Motor neuron (in vitro differentiated cells): ENCODE results near the gene ARHGAP26. TPM values are rescaled to one million over a fixed set of nuclear protein-coding genes. Genes with fewer than 3 reads are reported as not detected.
A peak's percentile ranks its signal among the peaks of the same experiment; 100 is the strongest.

Source experiments
- ATAC-seq, 8 experiments: fragments of 200-7000 bp; cut with Tn5 transposase; replicated peaks in 6 of 8; 2 replicates each; pipeline ENCODE4 v1.8.0; 2021; ENCODE audit warnings: mild to moderate bottlenecking in 8 of 8, moderate library complexity in 8 of 8
- H3K27ac ChIP-seq, 2 donors: fragments of 250-450 bp; sonication (Bioruptor Pico); 2 replicates each; pipeline ENCODE4 v1.9.0; 2021; ENCODE audit warnings: antibody characterized with exemption in 2 of 2, mild to moderate bottlenecking in 2 of 2, moderate library complexity in 1 of 2
- H3K4me1 ChIP-seq, 2 donors: fragments of 250-450 bp; sonication (Bioruptor Pico); replicated peaks in 1 of 2; 2 replicates each; pipeline ENCODE4 v1.6.1; 2021; ENCODE audit warnings: antibody characterized with exemption in 2 of 2, mild to moderate bottlenecking in 2 of 2, moderate library complexity in 1 of 2
- H3K4me3 ChIP-seq, 5 donors: fragments of 250-450 bp; sonication (Bioruptor Pico); 2 replicates each; pipeline ENCODE4 v1.9.0; 2021; ENCODE audit warnings: antibody characterized with exemption in 5 of 5, mild to moderate bottlenecking in 5 of 5, moderate library complexity in 4 of 5
- WGBS, 10 experiments: fragments of 450-650 bp; shearing (Covaris generic); methylation state at CpG; one replicate each; pipeline ENCODE4 v1.0.0; 2022; 5-methylcytosine and 5-hydroxymethylcytosine counted together
- in situ Hi-C, 9 experiments: fragments of 400-800 bp; cut with MboI; loops; one replicate each; pipeline ENCODE4 v1.15.0; 2021; ENCODE audit warnings: low sequenced_read_pairs in 9 of 9, low pct_unique_long_range_greater_than_20kb in 2 of 9; ENCODE audit not compliant: unreplicated experiment in 9 of 9
- total RNA-seq, 8 experiments: library from RNA; unstranded; fragments of 300-600 nt; gene quantifications; 2 replicates each; pipeline versions ENCODE4 v1.2.3 to v1.2.4, GENCODE V29; 2022

The ARHGAP26 gene
- total RNA-seq, 8 experiments from 2014 or later, result 1.3 to 14.2 (median 7.0) TPM

- WGBS, 10 experiments, result 0 to 100% (median 81%) methylated on average over 1 to 4 of the region's 4 CpGs
- ATAC-seq, result peak in 1 of 8 experiments; percentile 23
- H3K4me3 ChIP-seq, result no peak overlapping the region
- in situ Hi-C loops, result no loop called here
- H3K27ac ChIP-seq, result no peak overlapping the region
- H3K4me1 ChIP-seq, result peaks cover 15 to 22% of the 10 kb centered on the region in 2 donors
Measured at GRCh38 chr5:143164557-143164956, 394.4 kb downstream of the ARHGAP26 start.

DNA sequence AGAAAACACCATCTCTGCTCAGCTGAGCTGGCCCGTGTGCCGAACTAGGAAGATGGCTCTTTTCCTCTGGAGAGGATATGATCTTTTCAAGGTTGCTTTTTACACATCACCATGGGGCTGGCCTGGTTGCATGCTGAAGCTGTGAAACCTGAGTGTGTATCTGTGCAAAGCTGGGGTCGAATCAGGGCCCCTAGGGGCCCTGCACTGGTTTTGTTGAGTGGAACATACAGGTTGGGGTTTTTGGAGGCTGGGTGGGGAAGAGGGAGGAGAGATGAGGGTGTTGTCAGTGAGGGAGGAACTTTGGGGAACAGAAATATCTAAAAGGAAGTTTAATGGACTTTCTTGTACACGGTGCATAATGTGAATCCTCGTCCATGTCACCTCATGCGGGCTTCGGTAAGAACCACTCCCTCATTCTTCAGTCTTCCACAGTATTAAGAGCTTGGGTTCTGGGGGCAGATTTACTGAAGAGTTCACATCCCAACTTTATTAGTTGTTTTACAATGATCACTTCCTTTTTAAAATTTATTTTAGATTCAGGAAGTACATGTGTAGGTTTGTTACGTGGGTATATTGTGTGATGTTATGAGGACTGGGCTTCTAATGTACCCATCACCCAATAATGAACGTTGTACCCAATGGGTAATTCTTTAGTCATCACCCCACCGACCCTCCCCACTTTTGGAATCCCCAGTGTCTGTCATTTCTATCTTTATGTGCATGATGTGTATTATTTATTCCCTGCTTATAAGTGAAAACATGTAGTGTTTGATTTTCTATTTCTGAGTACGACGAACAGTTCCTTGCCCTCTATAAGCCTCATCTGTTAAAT is 395.1 kb downstream of the ARHGAP26 start:
- in situ Hi-C loops, result no loop called here
- ATAC-seq, result no peak
- H3K27ac ChIP-seq, result no peak overlapping the region
- H3K4me1 ChIP-seq, result peaks cover 18 to 23% of the 10 kb centered on the region in 2 donors
- no peak overlapping the region for H3K4me3 ChIP-seq
- WGBS, 10 experiments, result 80 to 100% (median 91%) methylated on average over 1 to 11 of the region's 12 CpGs

- WGBS, 10 experiments, result 90 to 100% (median 100%) methylated on average over 2 to 3 of the region's 4 CpGs; no CpG with 5 or more reads in 4 of the 10 experiments
- H3K27ac ChIP-seq, result no peak overlapping the region
- in situ Hi-C loops, result no loop called here
- H3K4me3 ChIP-seq, result no peak overlapping the region
- no peak for ATAC-seq
- H3K4me1 ChIP-seq, result peaks cover 19 to 21% of the 10 kb centered on the region in 2 donors
Measured at GRCh38 chr5:143166090-143166489, 395.9 kb downstream of the ARHGAP26 start.

- no peak overlapping the region for H3K27ac ChIP-seq
- no peak overlapping the region for H3K4me3 ChIP-seq
- 82 to 100% (median 86%) methylated on average over 1 to 8 of the region's 8 CpGs for WGBS, 10 experiments
- ATAC-seq, result no peak
- in situ Hi-C loops, result no loop called here
- H3K4me1 ChIP-seq, result peaks cover 14 to 19% of the 10 kb centered on the region in 2 donors
Measured at GRCh38 chr5:143166661-143167420, 396.7 kb downstream of the ARHGAP26 start.

- WGBS, 10 experiments, result 6 to 100% (median 43%) methylated on average over 1 to 2 of the region's 2 CpGs
- peak in 2 of 8 experiments; percentile 22 to 25 for ATAC-seq
- in situ Hi-C loops, result no loop called here
Measured at GRCh38 chr5:143168171-143168741, 398.1 kb downstream of the ARHGAP26 start.

GRCh38 chr5:143168921-143169810 is 399.0 kb downstream of the ARHGAP26 start:
- no peak overlapping the region for H3K27ac ChIP-seq
- peaks cover 13 to 19% of the 10 kb centered on the region in 2 donors for H3K4me1 ChIP-seq
- H3K4me3 ChIP-seq, result no peak overlapping the region
- no peak for ATAC-seq
- in situ Hi-C loops, result no loop called here
- 50 to 100% (median 67%) methylated on average over 1 to 3 of the region's 3 CpGs; no CpG with 5 or more reads in 5 of the 10 experiments for WGBS, 10 experiments

More at GRCh38 chr5:143168171-143168741, 398.1 kb downstream of the ARHGAP26 start:
- Histone ChIP-seq H3K4me1 (peaks cover 13 to 19% of the 10 kb centered on the region in 2 donors), H3K27ac (peak overlapping the region in 1 of 2 donors; percentile 50), H3K4me3 (no peak overlapping the region)

DNA sequence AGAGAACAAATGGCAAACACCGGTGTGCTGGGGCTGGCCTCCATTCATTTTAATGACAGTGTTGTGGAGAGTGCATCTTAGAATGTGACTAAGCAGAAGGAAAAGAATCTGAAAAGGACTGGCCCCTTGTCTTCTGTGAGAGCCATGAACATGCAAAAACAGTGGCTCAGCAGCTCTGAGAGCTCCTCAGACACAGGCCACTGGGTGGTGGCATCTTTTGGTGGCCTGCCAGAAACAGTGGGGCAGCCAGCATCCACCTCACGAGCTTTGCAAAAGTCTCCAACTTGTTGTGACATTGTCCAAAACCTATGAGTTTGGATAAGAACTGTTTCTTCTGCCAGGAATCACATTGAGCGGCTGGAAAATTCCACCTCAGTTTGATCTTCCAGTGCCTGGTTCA is 399.9 kb downstream of the ARHGAP26 start:
- WGBS, 10 experiments, result 0 to 100% (median 70%) methylated on average over 1 to 2 of the region's 3 CpGs; no CpG with 5 or more reads in 1 of the 10 experiments
- H3K4me3 ChIP-seq, result no peak overlapping the region
- peak in 4 of 8 experiments; percentile 32 to 49 (median 36) for ATAC-seq
- peaks cover 13 to 19% of the 10 kb centered on the region in 2 donors for H3K4me1 ChIP-seq
- H3K27ac ChIP-seq, result no peak overlapping the region
- in situ Hi-C loops, result no loop called here

- Histone ChIP-seq H3K27ac (no peak overlapping the region), H3K4me1 (peaks cover 13 to 19% of the 10 kb centered on the region in 2 donors), H3K4me3 (no peak overlapping the region)
- ATAC-seq, result no peak
- in situ Hi-C loops, result no loop called here
- 60 to 100% (median 83%) methylated on average over 1 to 2 of the region's 2 CpGs; no CpG with 5 or more reads in 3 of the 10 experiments for WGBS, 10 experiments
Measured at GRCh38 chr5:143170977-143171376, 400.8 kb downstream of the ARHGAP26 start.

GRCh38 chr5:143172739-143173138 is 402.6 kb downstream of the ARHGAP26 start:
- in situ Hi-C loops, result no loop called here
- H3K27ac ChIP-seq, result no peak overlapping the region
- WGBS, 10 experiments, result 71 to 100% (median 85%) methylated on average over 1 to 5 of the region's 5 CpGs; no CpG with 5 or more reads in 3 of the 10 experiments
- peak in 1 of 8 experiments; percentile 66 for ATAC-seq
- H3K4me1 ChIP-seq, result peaks cover 11 to 16% of the 10 kb centered on the region in 2 donors
- H3K4me3 ChIP-seq, result no peak overlapping the region

GRCh38 chr5:143173139-143173889 is 403.1 kb downstream of the ARHGAP26 start:
- WGBS, 10 experiments, result 59 to 94% (median 81%) methylated on average over 3 to 9 of the region's 12 CpGs; no CpG with 5 or more reads in 2 of the 10 experiments
- no peak overlapping the region for H3K4me3 ChIP-seq
- peaks cover 6 to 11% of the 10 kb centered on the region in 2 donors for H3K4me1 ChIP-seq
- no peak for ATAC-seq
- in situ Hi-C loops, result no loop called here
- no peak overlapping the region for H3K27ac ChIP-seq

DNA sequence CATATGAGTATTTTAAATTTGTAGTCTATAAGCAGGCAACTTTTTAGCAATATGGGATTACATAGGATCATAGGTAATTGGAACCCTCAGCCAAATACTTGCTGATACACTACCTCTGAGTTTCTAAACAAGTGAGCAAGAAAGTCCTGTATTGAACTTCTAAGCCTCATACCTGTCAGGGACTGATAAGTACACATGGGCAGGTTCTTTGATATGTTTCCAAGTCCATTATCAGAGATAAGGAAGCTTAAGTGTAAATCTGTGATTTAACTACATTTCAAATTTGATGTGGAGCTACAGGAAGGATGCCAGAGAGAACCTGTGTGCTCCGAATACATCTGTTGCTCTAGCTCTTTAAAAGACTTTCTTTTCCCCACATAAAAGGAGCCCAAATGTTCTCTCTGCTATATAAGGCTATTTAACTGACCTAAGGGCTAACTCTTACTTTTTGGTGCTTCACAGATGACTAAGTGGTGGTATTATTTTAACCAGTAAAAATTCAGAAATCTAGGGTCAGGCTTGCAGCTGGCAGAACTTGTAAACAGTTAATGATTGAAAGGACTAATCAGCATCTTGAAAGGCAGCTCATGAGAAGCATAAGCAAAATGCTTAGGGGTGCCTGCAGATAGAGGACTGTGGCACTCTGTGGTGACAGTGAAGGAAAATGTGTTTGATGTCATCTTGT is 404.7 kb downstream of the ARHGAP26 start:
- ATAC-seq, result no peak
- peaks cover 0 to 5% of the 10 kb centered on the region in 2 donors for H3K4me1 ChIP-seq
- no peak overlapping the region for H3K27ac ChIP-seq
- WGBS, 10 experiments, result 67 to 100% (median 86%) methylated on average over 1 of the region's 1 CpG; no CpG with 5 or more reads in 5 of the 10 experiments
- H3K4me3 ChIP-seq, result no peak overlapping the region
- in situ Hi-C loops, result no loop called here
